ENCODE measurements around the gene LEFTY1.

The LEFTY1 gene

GRCh38 chr1:225868631-225869330 lies 20.2 kb downstream of the LEFTY1 start:
- no peak for DNase-seq

- no peak for DNase-seq
These were observed 22.0 kb downstream of the LEFTY1 start for GRCh38 chr1:225866981-225867380.

DNA sequence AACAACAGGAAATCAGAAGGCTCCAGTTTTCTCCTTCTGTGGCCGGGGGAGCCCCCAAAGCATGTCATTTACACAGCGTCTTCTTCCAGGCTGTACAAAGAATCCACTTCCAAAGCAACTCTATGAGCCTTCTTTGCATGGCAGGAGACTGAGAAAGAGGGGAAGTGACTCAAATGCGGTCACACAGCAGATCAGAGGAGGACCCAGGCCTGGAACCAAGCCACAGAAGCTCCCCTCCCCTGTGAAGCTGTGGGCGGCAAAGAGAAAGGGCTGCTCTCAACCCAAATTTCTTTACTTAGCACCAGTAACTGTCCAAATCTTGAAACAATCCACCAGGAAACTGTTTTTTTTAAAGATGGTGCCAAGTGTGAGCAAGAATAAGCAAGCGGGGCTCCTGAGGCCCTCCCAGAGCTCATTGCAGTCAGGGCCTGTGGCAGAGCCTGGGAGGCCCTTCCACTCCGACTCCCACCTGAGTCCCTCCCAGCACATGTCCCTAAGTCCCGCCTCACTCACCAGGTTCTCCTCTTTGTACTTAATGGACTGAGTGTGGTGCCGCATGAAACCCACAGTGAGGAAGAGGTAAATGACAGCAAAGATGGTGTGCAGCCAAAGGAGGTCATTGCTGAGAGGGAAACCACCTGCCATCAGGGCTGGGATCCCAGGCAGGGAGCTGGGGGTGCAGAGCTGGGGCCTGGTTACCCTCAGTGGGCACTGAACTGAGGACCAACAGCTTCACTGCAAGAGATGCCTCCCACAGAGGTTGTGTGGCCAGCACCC lies 22.7 kb downstream of the LEFTY1 start:
- no peak for DNase-seq

DNA sequence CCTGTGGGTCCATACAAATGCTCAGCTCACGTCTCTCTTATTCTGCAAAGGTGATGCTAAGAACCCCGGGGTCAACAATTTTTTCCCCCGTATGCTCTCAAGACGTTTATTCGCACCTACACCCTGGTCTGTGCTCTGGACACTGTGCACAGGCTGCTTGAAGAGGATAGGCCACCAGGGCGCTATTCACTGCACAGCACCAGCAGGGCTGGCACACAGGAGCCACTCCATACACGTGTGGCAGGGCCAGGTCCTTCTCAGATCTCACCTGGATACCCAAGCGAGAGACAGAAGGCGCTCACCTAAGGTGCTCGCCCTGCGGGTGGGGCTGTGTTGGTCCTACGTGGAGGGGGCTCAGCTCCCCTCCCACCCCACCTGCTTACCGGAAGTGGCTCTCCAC lies 23.4 kb downstream of the LEFTY1 start:
- DNase-seq = no peak

DNA sequence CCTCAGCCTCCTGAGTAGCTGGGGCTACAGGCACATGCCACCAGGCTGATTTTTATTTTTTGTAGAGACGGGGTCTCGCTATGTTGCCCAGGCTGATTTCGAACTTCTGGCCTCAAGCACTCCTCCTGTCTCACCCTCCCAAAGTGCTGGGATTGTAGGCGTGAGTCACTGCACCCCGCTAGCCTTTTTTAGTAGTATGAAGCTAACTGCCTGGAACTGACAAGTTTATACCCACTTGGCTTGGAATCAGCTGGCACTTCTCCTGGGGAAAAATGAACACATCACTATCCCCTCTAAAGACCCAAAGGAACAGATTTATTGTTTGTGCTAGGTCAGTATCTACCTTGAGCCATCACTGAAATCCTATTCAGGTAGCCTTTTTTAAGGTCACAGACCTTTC lies 25.8 kb downstream of the LEFTY1 start:
- DNase-seq = no peak

- no peak for DNase-seq
These were observed 26.4 kb downstream of the LEFTY1 start for GRCh38 chr1:225862581-225862950.

- no peak for DNase-seq
These were observed 26.9 kb downstream of the LEFTY1 start for GRCh38 chr1:225861834-225862580.

DNA sequence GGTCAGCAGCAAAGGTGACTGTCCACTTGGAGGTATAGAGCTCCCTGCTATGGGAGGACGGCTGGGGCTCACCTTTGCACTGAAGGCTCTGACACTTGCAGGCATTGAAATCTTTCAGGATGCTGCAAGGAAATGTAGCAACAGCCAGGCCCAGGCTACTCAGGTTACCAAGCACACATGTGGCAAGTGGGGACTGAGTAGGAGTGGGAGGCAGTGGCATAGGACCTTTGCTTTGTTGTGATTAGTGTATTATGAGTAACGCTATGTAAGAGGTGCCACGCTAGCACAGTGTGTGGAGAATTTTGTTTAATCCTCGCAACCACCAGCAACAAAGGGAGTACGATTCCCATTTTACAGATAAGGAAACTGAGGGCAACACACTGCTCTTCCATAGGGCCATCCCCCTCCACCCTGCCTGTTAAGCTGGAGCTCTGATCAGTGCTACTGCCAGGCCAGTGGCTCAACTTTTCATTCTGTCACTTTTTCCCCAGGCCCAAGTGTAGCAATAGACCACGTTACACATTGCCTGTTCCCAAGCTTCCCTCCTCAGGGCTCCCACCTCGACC lies 28.0 kb downstream of the LEFTY1 start:
- no peak for DNase-seq

DNA sequence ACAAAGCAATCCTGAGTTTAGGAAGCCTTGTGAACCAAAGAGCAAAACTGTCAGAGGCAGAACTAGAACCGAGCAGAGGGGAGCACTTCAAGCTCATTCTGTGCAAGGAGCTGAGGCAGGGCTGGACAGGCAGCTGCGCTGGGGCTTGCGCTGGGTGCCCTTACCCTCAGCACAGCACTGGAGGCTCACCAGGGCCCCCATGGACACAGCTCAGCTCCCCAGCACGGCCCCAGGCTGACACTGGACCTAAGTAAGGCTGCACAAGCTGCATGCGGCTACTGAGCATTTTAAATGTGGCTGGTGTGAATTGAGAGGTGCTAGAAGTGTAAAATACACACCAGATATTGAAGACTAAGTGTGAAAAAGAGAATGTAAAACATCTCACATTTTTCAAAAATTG lies 28.8 kb downstream of the LEFTY1 start:
- no peak for DNase-seq

DNA sequence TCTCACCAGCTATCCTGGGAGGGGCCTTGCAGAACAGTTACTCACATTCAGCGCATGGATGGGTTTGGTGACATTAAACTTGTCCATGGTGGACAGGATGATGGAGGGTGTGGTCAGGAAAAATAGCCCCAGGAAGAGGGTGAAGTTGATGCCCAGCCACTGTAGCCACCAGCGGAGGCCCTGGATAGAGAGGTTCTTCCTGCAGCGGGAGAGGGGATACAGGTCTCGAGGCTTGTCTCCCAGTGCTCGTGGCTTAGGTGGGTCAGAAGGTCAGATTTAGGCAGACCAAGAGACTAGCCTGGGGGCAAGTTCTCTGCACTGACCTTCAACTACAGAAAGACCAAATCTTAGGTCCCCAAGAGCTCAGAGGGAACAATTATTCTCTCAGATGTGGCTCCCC lies 29.8 kb downstream of the LEFTY1 start:
- no peak for DNase-seq

- DNase-seq = no peak
These were observed 31.7 kb downstream of the LEFTY1 start for GRCh38 chr1:225857256-225857655.

- DNase-seq = no peak
These were observed 33.2 kb downstream of the LEFTY1 start for GRCh38 chr1:225855503-225856300.

- DNase-seq = no peak
These were observed 35.5 kb downstream of the LEFTY1 start for GRCh38 chr1:225853441-225853840.

- no peak for DNase-seq
These were observed 36.4 kb downstream of the LEFTY1 start for GRCh38 chr1:225852413-225853124.

DNA sequence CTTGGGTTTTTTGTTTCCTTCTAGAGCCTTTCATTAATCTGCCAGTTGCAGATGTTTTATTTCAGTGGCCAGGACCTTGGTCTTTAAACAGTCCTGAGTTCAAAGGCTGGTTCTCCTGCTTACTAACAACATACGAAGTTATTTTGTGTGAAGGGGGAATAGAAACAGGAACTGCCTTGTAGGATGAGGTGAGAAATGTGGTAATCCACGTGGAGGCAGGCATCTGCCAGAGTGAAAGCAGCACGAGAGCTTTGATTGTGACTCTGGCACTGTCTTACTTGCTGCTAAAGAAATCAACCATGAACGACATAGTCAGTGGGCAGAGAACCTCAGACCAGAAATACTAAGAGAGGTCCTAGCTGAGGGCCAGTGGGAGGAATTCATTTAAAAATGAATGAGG lies 37.1 kb downstream of the LEFTY1 start:
- DNase-seq = no peak

GRCh38 chr1:225850370-225850769 lies 38.6 kb downstream of the LEFTY1 start:
- no peak for DNase-seq

- DNase-seq = no peak
These were observed 39.0 kb downstream of the LEFTY1 start for GRCh38 chr1:225849925-225850324.

GRCh38 chr1:225848030-225848955 lies 40.7 kb downstream of the LEFTY1 start:
- DNase-seq = no peak

- DNase-seq = peak; percentile 43
These were observed 41.3 kb downstream of the LEFTY1 start for GRCh38 chr1:225847610-225848009.

All from NCI-H1092 treated with DMSO at 0.1 percent for 48 hours (cell line).